HG03064 (cell line): ENCODE results near the gene C19orf25.
"Not testable (repeated sequence)": the region's sequence is repeated elsewhere in the genome, so short reads cannot be mapped to it uniquely, and the experiment has no call there.

ENCODE experiments used
- ATAC-seq: cut with Tn5 transposase; IDR thresholded peaks from one replicate; pipeline ENCODE4 v1.9.1; 2021; ENCODE audit warnings: low read depth; ENCODE audit not compliant: unreplicated experiment

Gene C19orf25

DNA sequence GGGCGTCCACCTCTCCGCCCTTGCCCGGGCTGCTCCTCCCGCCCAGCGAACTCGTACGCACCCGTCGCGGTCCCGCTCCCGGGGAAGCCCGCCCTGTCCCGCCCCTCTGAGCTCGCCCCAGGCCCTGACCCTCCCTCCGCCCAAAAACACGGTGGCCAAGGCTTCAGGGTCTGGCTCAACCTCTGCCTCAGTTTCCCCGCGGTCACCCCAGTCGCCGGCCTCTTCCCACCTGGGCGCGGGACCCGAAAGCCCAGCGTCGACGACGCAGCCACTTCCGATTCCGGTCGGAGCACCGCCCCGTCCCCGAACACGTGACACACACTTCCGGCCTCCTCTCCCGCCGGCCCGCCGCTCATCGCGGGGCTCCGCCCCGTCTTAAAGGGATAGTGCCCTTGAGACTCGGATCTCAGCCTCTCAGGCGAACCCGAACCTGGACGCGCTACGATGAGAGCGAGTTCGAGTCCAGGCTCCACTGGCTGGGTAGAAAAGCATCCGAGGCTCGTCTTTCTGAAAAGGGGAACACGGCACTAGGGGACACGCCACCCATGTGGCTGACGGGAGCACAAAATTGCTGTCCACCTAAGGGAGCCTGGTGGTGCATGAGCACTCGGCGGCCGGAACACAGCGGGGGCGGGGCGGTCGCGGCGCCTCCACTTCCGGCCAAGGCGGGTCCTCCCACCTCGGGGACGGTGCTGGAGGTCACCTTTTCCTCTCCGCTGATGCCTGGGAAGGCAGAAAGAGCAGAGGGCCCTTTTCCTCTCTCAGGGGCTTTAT is at the start of gene C19orf25:
TSS of gene C19orf25 (minus strand) at position 282 of the 774 bp plus-strand sequence. CDS start 312 bp downstream, outside the sequence.
- ATAC-seq, result peak; percentile 68

DNA sequence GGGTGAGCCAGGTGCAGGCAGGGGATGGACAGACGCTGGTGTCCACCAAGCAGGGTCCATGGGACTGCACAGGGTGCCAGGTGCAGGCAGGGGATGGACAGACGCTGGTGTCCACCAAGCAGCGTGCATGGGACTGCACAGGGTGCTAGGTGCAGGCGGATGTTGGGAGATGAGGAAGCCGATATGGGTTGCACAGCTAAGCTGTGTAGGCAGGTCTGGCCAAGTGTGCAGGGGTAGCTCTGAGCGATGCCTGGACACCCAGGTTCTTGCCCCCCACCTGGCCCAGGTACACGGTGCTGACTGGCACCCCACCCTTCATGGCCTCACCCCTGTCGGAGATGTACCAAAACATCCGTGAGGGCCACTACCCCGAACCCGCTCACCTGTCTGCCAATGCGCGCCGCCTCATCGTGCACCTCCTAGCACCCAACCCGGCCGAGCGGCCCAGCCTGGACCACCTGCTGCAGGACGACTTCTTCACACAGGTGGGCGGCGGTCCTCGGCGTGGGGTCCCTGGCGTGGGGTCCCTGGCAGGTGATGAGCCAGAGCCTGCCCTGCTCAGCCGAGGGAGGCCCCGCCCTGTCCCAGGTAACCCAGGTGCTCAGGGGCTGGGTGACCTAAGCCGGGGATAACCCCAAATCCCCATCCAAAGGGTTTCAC is 48.8 kb upstream of the C19orf25 start:
- ATAC-seq, result no peak

DNA sequence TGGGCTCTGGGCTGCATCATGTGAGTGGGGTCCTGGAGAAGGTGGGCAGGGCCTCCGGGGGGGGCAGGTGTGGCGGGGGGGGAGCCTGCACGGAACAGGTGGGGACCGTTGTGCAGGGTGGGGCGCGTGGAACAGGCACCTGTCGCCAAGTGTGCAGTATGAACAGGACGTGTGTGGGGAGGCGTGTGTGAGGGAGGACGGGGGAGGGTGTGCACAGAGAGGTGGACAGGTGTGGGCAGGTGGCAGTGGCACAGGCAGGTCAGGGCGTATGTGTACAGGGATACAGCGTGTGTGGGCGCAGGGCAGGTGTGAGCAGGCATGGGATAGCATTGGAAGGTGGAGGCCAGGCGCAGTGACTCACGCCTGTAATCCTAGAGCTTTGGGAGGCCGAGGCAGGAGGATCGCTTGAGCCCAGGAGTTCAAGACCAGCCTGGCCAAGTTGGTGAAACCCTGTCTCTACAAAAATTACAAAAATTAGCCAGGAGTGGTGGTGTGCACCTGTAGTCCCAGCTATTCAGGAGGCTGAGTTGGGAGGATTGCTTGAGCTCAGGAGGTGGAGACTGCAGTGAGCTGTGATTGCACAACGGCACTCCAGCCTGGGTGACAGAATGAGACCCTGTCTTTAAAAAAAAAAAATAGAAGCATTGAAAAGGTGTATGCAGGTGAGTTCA is 48.1 kb upstream of the C19orf25 start:
- ATAC-seq, result no peak

DNA sequence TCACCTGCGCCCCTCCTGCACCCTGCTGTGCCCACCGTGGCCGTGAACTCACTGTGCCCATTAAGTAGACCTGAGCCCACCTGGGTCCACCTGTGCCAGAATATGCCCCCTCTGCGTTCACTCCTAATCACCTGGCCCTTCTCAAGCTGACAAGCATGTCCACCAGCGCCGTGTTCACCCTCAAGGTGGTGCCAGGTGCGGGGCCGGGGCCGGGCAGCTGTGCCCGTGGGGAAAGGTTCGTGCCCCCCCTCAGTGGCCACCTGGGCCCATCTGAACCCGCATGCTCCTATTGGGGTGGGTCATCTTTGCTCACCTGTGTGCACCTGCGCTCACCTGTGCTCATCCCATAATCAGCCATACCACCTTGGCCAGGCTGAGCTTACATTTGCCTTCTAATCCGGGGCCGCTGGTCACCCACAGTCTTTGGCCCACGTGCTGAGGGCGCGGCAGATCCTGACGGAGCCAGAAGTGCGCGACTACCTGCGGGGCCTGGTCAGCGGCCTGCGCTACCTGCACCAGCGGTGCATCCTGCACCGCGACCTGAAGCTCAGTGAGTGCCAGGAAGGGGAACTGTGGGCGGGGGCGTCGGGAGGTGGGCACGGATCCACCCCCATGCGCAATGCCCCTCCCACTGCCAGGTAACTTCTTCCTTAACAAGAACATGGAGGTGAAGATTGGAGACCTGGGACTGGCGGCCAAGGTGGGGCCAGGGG is 47.2 kb upstream of the C19orf25 start:
- no peak for ATAC-seq

DNA sequence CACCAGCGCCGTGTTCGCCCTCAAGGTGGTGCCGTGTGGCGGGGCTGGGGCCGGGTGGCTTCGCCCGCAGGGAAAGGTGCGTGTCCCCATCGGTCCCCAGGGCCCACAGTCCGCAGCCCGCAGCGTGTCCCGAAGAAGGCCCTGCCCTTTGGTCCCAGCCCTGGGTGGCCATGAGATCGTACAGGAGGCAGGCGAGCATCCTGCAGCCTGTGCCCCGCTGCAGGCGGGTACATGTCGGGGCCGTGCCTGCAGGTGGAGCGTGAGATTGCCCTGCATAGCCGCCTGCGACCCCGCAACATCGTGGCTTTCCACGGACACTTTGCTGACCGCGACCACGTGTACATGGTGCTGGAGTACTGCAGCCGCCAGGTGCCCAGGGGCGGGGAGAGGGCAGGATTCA is 46.3 kb upstream of the C19orf25 start:
- no peak for ATAC-seq

DNA sequence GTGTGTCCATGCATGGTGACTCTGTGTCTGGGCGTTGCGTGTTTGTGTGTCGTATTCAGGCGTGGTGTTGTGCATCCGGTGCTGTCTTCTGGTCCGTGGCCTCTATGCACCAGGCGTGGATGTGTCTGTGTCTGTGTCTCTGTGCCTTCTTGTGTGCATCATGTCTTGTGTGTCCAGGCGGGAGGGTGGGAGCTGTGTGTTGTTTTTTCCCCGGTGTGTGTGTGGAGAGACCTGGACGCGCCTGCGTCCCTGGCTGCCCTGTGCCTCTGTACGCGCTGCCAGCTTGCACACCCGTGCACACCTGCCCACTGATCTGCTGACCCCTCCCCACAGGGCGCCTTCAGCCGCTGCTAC is 45.9 kb upstream of the C19orf25 start:
- ATAC-seq, result no peak

DNA sequence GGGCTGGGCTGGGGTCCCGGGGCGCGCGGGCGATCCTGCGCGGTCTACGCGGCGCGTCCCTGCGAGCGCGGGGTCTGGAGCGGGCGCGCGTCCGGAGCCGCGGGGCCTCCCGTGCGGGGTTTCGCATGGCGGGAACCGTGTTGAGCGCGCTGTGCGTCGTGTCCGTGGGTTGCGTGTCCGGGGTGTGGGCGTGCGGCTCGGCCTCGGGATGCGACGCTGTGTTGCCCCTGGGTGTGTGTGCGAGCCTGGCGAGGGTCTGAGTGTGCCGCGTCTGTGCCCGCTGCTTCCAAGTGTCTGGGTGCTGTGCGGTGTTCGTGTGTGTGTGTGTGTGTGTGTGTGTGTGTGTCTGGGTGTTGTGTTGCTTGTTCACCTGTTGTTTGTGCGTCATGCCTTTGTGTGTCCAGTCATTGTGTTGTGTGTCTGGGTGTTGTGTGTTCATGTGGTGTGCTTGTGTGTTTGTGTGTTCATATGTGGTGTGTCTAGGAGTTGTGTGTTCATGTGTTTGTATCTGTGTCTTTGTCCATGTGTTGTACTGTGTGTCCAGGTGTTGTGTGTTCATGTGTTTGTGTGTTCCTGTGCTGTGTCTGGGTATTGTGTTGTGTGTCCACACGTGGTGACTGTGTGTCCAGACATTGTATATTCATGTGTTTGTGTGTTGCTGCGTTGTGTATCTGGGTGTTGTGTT is 45.4 kb upstream of the C19orf25 start:
- ATAC-seq, result no peak

DNA sequence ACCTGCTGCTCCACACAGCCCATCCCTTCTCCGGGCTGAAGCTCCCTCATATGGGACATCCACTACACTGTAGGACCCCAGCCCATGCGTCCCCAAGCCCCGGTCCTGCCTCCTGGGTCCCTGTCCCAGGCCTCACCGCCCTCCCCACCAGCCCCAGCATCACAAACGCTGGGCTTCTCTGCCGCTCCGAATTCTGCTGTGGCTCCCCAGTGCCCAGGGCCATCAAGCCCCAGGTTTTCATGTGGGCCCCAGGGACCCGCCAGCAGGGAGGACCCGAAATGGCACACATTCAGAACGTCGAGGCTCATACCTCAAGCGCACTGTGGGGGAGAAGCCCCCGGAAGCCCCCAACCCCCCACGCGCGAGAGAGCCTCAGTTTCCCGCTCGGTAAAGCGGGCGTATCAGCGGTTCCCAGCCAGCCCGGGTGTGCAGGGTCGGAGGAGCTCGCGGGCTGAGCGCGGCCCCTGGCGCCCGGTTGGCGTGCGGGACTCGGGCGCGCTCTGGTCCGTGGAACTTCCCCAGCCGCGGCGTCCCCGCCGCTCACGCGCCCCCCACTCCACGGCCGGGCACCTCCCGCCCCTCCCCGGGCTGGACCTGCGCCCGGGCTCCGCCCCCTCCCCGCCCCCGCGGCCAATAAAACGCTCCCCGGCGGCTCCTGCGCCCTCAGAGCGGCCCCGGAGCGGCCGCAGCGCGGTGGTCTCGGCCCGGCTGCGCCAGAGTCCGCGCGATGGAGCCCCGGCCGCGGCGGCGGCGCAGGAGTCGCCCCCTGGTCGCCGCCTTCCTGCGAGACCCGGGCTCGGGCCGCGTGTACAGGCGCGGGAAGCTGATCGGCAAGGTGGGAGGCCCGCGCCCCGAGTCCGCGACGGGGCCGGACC is 44.6 kb upstream of the C19orf25 start, which contains the start of gene PLK5:
TSS of gene PLK5 (plus strand) at position 666 of the 875 bp plus-strand sequence. CDS start 2,920 bp downstream, outside the sequence.
- no peak for ATAC-seq

DNA sequence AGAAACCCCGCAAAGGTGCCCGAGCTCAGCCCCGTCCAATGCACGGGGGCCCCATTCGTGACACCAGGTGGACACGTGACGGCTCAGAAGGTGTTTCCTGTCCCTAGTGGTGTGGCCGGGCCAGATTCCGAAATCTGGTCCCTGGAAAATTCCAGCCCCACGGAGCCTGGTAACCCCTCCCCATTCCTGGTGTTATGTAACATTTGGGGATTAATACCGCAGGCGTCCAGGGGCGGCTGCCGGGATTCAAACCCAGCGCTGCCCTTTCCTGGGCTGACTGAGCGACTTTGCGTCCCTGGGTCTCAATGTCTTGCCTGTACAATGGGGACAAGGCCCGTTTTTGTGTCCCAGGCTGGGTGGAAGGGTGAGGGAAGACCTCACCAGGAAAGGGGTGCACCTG is 43.8 kb upstream of the C19orf25 start:
- ATAC-seq, result no peak

DNA sequence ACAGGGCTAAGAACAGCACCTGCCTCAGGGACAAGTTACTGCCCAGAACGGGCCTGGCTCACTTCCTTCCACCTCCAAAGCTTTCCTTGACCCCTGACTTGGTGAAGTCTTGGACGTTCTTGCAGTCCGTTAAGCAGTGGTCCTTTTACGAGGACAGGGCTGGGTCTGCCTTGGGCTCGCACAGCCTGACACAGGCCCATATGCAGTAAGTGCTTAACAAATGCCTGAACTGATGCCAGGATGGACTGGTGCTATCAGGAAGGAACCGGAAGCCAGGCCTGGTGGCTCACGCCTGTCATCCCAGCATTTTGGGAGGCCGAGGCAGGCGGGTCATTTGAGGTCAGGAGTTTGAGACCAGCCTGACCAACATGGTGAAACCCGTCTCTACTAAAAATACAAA is 43.0 kb upstream of the C19orf25 start:
- ATAC-seq, result no peak

DNA sequence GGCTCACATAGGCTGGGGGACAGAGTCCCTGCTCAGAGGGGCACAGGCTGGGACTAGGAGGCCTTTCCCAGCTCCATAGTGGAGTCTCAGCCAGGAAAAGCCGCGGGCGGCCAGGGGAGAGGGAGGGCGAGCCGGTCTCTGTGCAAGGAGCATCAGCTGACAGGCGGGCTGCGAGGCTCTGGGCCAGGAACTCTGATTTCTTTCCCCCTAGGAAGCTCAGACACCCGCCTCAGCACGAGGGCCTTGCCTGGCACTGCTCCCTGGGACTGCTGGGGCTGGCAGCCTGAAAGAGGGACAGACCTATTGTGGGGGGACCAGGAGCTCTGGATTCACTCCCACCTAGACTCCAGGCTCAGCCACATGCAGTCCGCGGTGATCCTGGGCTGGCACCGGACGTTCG is 42.6 kb upstream of the C19orf25 start:
- no peak for ATAC-seq

DNA sequence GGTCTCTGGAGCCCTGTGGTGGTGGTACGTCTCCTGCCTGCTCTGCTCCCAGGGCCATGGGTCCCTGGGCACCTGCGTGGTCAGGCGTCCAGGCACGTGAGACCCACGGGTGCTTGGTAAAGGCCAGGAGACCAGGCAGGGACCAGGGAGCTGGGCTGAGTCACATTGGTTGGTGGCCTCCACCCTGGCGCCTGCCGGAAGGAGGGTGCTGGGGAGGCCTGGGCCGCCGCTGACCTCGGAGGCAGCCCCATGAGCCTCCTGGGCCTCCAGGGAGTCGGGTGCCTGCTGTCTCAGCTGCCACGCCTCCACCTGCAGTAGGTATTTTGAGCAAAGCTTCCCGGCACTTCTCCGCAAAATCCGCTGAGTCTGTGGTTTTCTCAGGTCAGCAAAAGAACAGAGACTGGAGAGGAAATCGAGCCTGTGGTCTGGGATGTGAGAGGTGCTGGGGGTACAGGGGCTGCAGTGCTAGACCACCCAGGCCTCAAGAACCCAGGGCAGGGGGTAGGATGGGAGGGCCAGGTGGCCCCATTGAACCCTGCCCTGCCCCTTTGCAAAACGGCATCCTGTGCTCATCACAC is 41.3 kb upstream of the C19orf25 start:
- no peak for ATAC-seq

DNA sequence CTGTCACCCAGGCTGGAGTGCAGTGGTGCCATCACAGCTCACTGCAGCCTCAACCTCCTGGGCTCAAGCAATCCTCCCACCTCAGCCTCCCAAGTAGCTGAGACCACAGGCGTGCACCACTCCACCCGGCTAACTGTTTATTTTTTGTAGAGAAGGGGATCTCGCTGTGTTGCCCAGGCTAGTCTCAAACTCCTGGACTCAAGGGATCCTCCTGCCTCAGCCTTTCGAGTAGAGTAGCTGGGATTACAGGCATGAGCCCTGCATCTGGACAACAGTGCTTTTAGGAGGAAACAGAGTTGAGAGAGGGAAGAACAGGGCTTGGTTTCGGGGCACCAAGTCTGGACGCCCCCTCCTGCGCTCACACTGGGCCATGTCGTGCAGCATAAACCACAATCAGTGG is 40.8 kb upstream of the C19orf25 start:
- not testable (repeated sequence) for ATAC-seq

DNA sequence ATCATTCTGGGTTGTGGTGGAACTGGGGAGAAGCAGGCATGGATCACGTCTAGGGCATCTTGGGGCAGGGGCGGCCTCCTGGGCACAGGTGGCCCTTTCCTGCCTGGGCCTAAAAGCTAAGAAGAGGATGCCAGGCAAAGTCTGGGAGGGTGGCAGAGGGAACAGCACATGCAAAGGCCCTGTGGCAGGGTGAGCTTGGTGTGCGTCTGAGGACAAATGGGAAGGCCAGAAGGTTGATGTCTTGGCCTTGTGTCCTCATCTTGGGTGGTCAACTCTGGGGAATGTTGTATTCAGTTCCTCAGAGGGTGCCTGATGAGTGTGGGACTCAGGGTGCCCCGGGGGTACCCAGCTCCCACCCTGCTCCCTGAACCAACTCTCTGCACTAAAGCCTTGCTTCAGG is 39.5 kb upstream of the C19orf25 start:
- no peak for ATAC-seq

DNA sequence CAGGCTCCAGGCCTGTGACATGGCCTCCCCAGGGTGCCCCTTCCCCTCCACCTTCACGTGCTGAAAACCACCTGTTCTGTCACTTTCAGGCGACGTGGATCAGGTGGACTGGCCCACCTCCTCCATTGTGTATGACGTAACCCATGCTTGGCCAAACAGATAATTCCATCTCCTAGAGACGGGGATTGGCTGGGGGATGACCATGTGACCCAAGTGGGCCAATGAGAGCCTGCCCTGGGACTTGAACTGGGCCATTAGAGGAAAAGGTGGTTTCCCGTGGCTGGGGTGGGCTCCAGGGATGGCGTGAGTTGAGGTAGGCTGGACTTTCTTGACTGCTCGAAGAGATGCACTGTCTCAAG is 37.4 kb upstream of the C19orf25 start:
- no peak for ATAC-seq

DNA sequence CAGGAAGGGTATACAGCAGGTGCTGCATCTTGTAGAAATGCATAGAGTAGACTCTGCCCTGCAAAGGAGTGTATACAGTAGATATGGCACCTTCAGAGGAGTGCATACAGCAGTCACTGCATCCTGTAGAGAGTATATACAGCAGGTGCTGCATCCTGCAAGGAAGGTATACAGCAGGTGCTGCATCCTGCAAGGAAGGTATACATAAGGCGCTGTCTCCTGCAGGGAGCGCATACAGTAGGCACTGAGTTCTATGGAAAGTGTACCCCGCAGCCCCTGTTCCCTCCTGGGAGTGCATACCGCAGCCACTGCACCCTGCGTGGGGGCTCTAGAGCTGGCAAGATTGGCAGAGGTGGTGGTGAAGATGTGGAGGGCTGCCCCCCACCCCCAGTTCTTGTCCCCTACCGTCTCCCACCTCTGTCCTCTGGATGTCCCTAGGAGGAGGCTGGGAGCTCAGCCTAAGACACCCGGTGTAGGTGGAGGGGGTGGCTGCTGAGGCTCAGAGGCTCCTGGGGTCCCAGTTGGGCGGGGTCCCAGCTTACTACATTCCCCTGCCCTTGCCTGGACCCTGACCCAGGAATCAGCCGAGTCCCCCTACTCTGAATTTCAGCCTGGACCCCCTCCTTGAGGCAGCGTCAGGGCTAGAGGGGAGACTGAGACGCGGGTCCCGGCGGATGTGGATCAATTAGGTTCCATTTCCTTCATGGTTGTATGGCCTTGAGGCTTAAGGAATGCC is 36.1 kb upstream of the C19orf25 start:
- ATAC-seq, result no peak

DNA sequence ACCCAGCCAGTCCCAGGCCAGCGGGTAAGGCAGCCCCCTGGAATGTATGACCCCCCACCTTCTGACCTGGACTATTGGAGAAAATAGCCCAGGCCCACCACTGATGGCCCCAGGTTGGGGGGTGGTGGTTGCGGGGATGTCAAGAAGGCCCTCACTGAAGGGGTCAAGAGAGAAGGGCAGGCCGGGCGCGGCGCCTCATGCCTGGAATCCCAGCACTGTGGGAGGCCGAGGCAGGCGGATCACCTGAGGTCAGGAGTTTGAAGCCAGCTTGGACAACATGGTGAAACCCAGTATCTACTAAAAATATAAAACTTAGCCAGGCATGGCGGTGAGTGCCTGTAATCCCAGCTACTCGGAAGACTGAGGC is 35.3 kb upstream of the C19orf25 start:
- no peak for ATAC-seq

DNA sequence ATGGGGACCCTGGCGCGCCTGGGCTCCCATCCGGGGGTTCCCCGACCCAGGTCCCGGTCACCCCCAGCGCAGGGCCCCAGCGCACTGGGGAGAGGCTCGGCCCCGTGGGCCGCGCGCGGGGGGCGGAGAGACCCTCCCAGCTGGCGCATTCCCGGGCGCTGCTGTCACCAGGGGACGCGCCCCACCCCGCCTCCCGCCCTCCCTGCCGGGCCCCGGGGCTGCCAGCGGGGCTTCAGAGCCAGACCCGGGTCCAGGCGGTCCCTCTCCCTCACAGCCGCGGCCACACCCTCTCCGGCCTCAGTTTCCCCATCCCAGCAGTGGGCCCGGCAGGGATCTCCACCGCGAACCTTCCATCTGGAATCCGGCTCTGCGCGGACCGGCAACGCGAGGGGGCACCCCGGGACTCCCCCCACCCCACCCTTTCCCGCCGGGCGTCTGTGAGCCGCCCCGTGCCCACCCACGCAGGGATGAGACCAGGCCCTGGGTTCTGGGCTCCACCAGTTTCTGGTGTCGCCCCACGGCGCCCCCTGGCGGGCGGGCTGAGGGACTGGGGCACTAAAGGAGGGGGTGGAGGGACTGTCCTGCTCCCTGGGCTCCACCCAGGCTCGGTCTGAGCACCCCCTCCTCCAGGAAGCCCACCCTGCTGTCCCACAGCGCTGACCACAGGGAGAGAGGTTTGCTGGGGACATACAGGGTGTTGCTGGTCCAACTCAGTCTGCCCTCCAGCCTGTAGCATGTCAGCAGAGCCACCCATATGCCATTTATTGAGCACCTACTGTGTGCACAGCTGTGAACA is 34.7 kb upstream of the C19orf25 start:
- no peak for ATAC-seq
